DMS53 treated with DMSO at 0.1 percent for 48 hours (cell line): ENCODE measurements around the gene CCDC106.

Source experiments
- DNase-seq: peaks from one replicate; lab custom pipeline; 2025; ENCODE audit not compliant: unreplicated experiment; lab: John Stamatoyannopoulos, UW

CCDC106 gene

GRCh38 chr19:55635334-55635717 lies 12.7 kb upstream of the CCDC106 start:
- no peak for DNase-seq

- no peak for DNase-seq
Measured at GRCh38 chr19:55635856-55636440, 12.1 kb upstream of the CCDC106 start.

- no peak for DNase-seq
Measured at GRCh38 chr19:55636723-55637122, 11.3 kb upstream of the CCDC106 start.

- DNase-seq = no peak
Measured at GRCh38 chr19:55637534-55637933, 10.5 kb upstream of the CCDC106 start.

- DNase-seq = no peak
Measured at GRCh38 chr19:55638864-55639359, 9.1 kb upstream of the CCDC106 start.

GRCh38 chr19:55640043-55640576 lies 7.9 kb upstream of the CCDC106 start:
- peak; percentile 82 for DNase-seq

- peak; percentile 75 for DNase-seq
Measured at GRCh38 chr19:55640577-55641425, 7.2 kb upstream of the CCDC106 start, which contains the start of gene ZNF580. TSS of gene ZNF580 (plus strand) at chr19:55641002. CDS start at chr19:55642509, 1,507 bp downstream.

GRCh38 chr19:55641426-55642152 lies 6.4 kb upstream of the CCDC106 start:
- peak; percentile 16 for DNase-seq

GRCh38 chr19:55642153-55643002 lies 5.6 kb upstream of the CCDC106 start:
- DNase-seq = peak; percentile 16

- peak; percentile 71 for DNase-seq
Measured at GRCh38 chr19:55643003-55643886, 4.8 kb upstream of the CCDC106 start, which contains the start of gene ZNF581. TSS of gene ZNF581 (plus strand) at chr19:55643649. CDS start at chr19:55644572, 923 bp downstream.

- DNase-seq = no peak
Measured at GRCh38 chr19:55643887-55644176, 4.2 kb upstream of the CCDC106 start.

GRCh38 chr19:55644191-55644833 lies 3.7 kb upstream of the CCDC106 start:
- DNase-seq = no peak

- no peak for DNase-seq
Measured at GRCh38 chr19:55644842-55645511, 3.0 kb upstream of the CCDC106 start.

- DNase-seq = no peak
Measured at GRCh38 chr19:55645512-55645881, 2.5 kb upstream of the CCDC106 start.

- peak; percentile 24 for DNase-seq
Measured at GRCh38 chr19:55646889-55647731, 902 bp upstream of the CCDC106 start.

- DNase-seq = no peak
Measured at GRCh38 chr19:55648585-55649267, 714 bp downstream of the CCDC106 start.
